ENCODE data around the gene ANO8.

- TF ChIP-seq ZNF768 (CRISPR knock-in tag; IDR thresholded peaks at IDR 0.05) (no peak), RFX1 (IDR thresholded peaks at IDR 0.05) (no peak), ATF2 (CRISPR knock-in tag; IDR thresholded peaks at IDR 0.05) (no peak), FOXA1 (IDR thresholded peaks at IDR 0.05) (no peak), FOXA1 (CRISPR knock-in tag; IDR thresholded peaks at IDR 0.05) (no peak), CTCF (CRISPR knock-in tag; IDR thresholded peaks at IDR 0.05) (no peak), MZF1 (CRISPR knock-in tag; IDR thresholded peaks at IDR 0.05; ENCODE audit: borderline replicate concordance) (no peak), E2F1 (CRISPR knock-in tag; IDR thresholded peaks at IDR 0.05) (no peak)
Observed at GRCh38 chr19:17293605-17294004, 41.0 kb downstream of the ANO8 start.
